H1 (cell line): ENCODE results near the gene SPATA25. TPM values are rescaled to one million over a fixed set of nuclear protein-coding genes. Genes with fewer than 3 reads are reported as not detected.

Source experiments
- CTCF ChIA-PET: fragments of 300-600 bp; sonication (Branson Sonifier 250); formaldehyde crosslinking; loops from one replicate; lab custom pipeline; 2021; ENCODE audit not compliant: partially characterized antibody; lab: Charles Lee
- POLR2A ChIA-PET: fragments of 300-600 bp; sonication (Branson Sonifier 250); formaldehyde crosslinking; loops from one replicate; lab custom pipeline; 2021; ENCODE audit warnings: inconsistent platforms; ENCODE audit not compliant: partially characterized antibody; lab: Charles Lee
- DNase-seq, 2 experiments: peaks; one replicate each; pipeline versions ENCODE4 v3.0.0 to v3.0.0-alpha.2; 2010 to 2022; ENCODE audit warnings: low spot score in 2 of 2, low read depth in 1 of 2, mixed read lengths in 1 of 2
- FAIRE-seq: peaks from 2 replicates; lab custom pipeline; 2011; peaks lifted over from hg19 to GRCh38; lab: Jason Lieb, UNC
- H2AFZ ChIP-seq: 2 replicates; pipeline ENCODE4 v1.8.1; 2012; ENCODE audit warnings: low read length, inconsistent platforms
- H2AK5ac ChIP-seq: 2 replicates; pipeline ENCODE4 v1.6.1; 2013; ENCODE audit warnings: low read depth, low read length
- H2BK120ac ChIP-seq: replicated peaks from 2 replicates; pipeline ENCODE3; 2013; ENCODE audit warnings: low read depth, low read length, inconsistent platforms
- H2BK12ac ChIP-seq: 2 replicates; pipeline ENCODE4 v1.6.1; 2013; ENCODE audit warnings: low read depth, low read length
- H2BK15ac ChIP-seq: 2 replicates; pipeline ENCODE4 v1.6.1; 2013; ENCODE audit warnings: low read length
- H2BK20ac ChIP-seq: 2 replicates; pipeline ENCODE4 v1.6.1; 2013; ENCODE audit warnings: low read length
- H2BK5ac ChIP-seq: 2 replicates; pipeline ENCODE4 v1.6.1; 2013; ENCODE audit warnings: low read depth, low read length
- H3K14ac ChIP-seq: 2 replicates; pipeline ENCODE4 v1.6.1; 2013; ENCODE audit warnings: inconsistent platforms; ENCODE audit not compliant: insufficient read length
- H3K18ac ChIP-seq: 2 replicates; pipeline ENCODE4 v1.6.1; 2013; ENCODE audit warnings: low read length; ENCODE audit errors: extremely low read depth
- H3K23ac ChIP-seq: 2 replicates; pipeline ENCODE4 v1.6.1; 2013; ENCODE audit warnings: inconsistent platforms; ENCODE audit not compliant: insufficient read length
- H3K23me2 ChIP-seq: 2 replicates; pipeline ENCODE4 v1.6.1; 2013; ENCODE audit warnings: low read depth, low read length
- H3K27ac ChIP-seq: 2 replicates; pipeline ENCODE4 v1.6.1; 2011; ENCODE audit warnings: low read depth, low read length, inconsistent platforms
- H3K27me3 ChIP-seq, 4 experiments: replicated peaks in 1 of 4; 1 replicate in 1 of 4; 2 replicates in 3 of 4; pipeline versions ENCODE4 v1.6.1 to v1.8.1; 2011 to 2013; ENCODE audit warnings: low read length in 3 of 4, mild to moderate bottlenecking in 3 of 4, inconsistent platforms in 2 of 4, mixed read lengths in 2 of 4, moderate library complexity in 1 of 4; ENCODE audit not compliant: control insufficient read depth in 3 of 4, insufficient read depth in 3 of 4; ENCODE audit errors: extremely low read depth in 1 of 4
- H3K36me3 ChIP-seq, 4 experiments: 2 replicates each; pipeline versions ENCODE4 v1.6.1 to v1.8.1; 2011 to 2013; ENCODE audit warnings: mild to moderate bottlenecking in 4 of 4, low read length in 3 of 4, moderate library complexity in 2 of 4, control low read depth in 1 of 4, inconsistent platforms in 1 of 4; ENCODE audit not compliant: insufficient read depth in 4 of 4, control insufficient read depth in 2 of 4
- H3K4ac ChIP-seq: replicated peaks from 2 replicates; pipeline ENCODE3; 2013; ENCODE audit warnings: low read length, low read depth, mixed read lengths, inconsistent platforms; ENCODE audit not compliant: insufficient read length
- H3K4me1 ChIP-seq, 4 experiments: replicated peaks in 1 of 4; 1 replicate in 1 of 4; 2 replicates in 3 of 4; pipeline versions ENCODE4 v1.6.1 to v1.8.1; 2011 to 2013; ENCODE audit warnings: low read length in 3 of 4, inconsistent platforms in 2 of 4, mixed read lengths in 1 of 4; ENCODE audit not compliant: insufficient read depth in 4 of 4, control insufficient read depth in 3 of 4
- H3K4me2 ChIP-seq, 2 experiments: 2 replicates each; pipeline versions ENCODE4 v1.6.1 to v1.8.1; 2011 to 2013; ENCODE audit warnings: low read depth in 2 of 2, low read length in 2 of 2, control low read depth in 1 of 2, inconsistent platforms in 1 of 2, mild to moderate bottlenecking in 1 of 2; ENCODE audit not compliant: insufficient read depth in 1 of 2
- H3K4me3 ChIP-seq, 4 experiments: fragments of 200-600, 300-600 bp in 1 of 4; sonication (generic), shearing (Covaris generic), sonication (Bioruptor Twin) in 1 of 4; 2 replicates each; pipeline versions ENCODE4 v1.5.1 to v1.8.1; 2011 to 2016; ENCODE audit warnings: low read length in 4 of 4, low read depth in 3 of 4, control low read depth in 2 of 4, inconsistent platforms in 2 of 4, mild to moderate bottlenecking in 2 of 4, mixed read lengths in 1 of 4, moderate library complexity in 1 of 4; ENCODE audit not compliant: insufficient read depth in 2 of 4; ENCODE audit errors: extremely low read depth in 1 of 4
- H3K56ac ChIP-seq: replicated peaks from 2 replicates; pipeline ENCODE3; 2013; ENCODE audit warnings: low read depth, mild to moderate bottlenecking, mixed read lengths, low read length, inconsistent platforms; ENCODE audit not compliant: insufficient read length
- H3K79me1 ChIP-seq: 2 replicates; pipeline ENCODE4 v1.6.1; 2013; ENCODE audit warnings: low read depth, low read length, control low read depth
- H3K79me2 ChIP-seq, 2 experiments: 2 replicates each; pipeline versions ENCODE4 v1.6.1 to v1.8.1; 2012 to 2013; ENCODE audit warnings: low read length in 2 of 2, mild to moderate bottlenecking in 2 of 2, inconsistent platforms in 1 of 2; ENCODE audit not compliant: insufficient read depth in 2 of 2, control insufficient read depth in 1 of 2
- H3K9ac ChIP-seq, 4 experiments: replicated peaks in 1 of 4; 1 replicate in 1 of 4; 2 replicates in 3 of 4; pipeline versions ENCODE4 v1.6.1 to v1.8.1; 2011 to 2013; ENCODE audit warnings: low read depth in 3 of 4, low read length in 3 of 4, control low read depth in 2 of 4, mild to moderate bottlenecking in 2 of 4, moderate library complexity in 2 of 4, inconsistent platforms in 1 of 4; ENCODE audit errors: extremely low read depth in 1 of 4
- H3K9me3 ChIP-seq, 2 experiments: 2 replicates each; pipeline versions ENCODE4 v1.6.1 to v1.8.1; 2012 to 2013; ENCODE audit warnings: mild to moderate bottlenecking in 2 of 2, moderate library complexity in 2 of 2, control low read depth in 1 of 2, inconsistent platforms in 1 of 2, low read depth in 1 of 2, low read length in 1 of 2, mixed read lengths in 1 of 2; ENCODE audit not compliant: insufficient read depth in 2 of 2
- H4K20me1 ChIP-seq, 2 experiments: replicated peaks in 1 of 2; 2 replicates each; pipeline versions ENCODE3 to v1.8.1; 2011 to 2013; ENCODE audit warnings: inconsistent platforms in 2 of 2, low read length in 2 of 2, mild to moderate bottlenecking in 1 of 2; ENCODE audit not compliant: insufficient read depth in 2 of 2, control insufficient read depth in 1 of 2
- H4K5ac ChIP-seq: 2 replicates; pipeline ENCODE4 v1.6.1; 2013; ENCODE audit warnings: low read length, low read depth, mixed read lengths, inconsistent platforms; ENCODE audit not compliant: insufficient read length
- H4K8ac ChIP-seq: 2 replicates; pipeline ENCODE4 v1.8.0; 2013; ENCODE audit warnings: mild to moderate bottlenecking, moderate library complexity, low read length, inconsistent platforms; ENCODE audit not compliant: insufficient read depth; ENCODE audit errors: extremely low read depth
- H4K91ac ChIP-seq: replicated peaks from 2 replicates; pipeline ENCODE3; 2013; ENCODE audit warnings: low read length, mixed read lengths, inconsistent platforms; ENCODE audit not compliant: insufficient read length
- CHD2 ChIP-seq: IDR thresholded peaks from 2 replicates; pipeline ENCODE4 v1.6.1; 2012; ENCODE audit warnings: low read length, improper control_type of control experiment
- CTBP2 ChIP-seq: IDR thresholded peaks from 2 replicates; pipeline ENCODE4 v1.7.0; 2011; ENCODE audit warnings: borderline replicate concordance, mild to moderate bottlenecking, moderate library complexity, mixed read lengths, low read length; ENCODE audit not compliant: insufficient read depth, insufficient read length
- EZH2 ChIP-seq: fragments of 200-600 bp; sonication (generic); IDR thresholded peaks from 2 replicates; pipeline ENCODE4 v1.7.1; 2012; ENCODE audit warnings: low read depth, mild to moderate bottlenecking, moderate library complexity, low read length, inconsistent platforms; ENCODE audit not compliant: severe bottlenecking
- GABPA ChIP-seq: IDR thresholded peaks from 2 replicates; pipeline ENCODE4 v1.6.1; 2011; ENCODE audit warnings: mild to moderate bottlenecking, low read length, moderate library complexity, borderline replicate concordance; ENCODE audit not compliant: insufficient read depth
- GTF2F1 ChIP-seq: IDR thresholded peaks from 2 replicates; pipeline ENCODE4 v1.6.1; 2012; ENCODE audit warnings: low read depth, low read length, improper control_type of control experiment, borderline replicate concordance
- MAFK ChIP-seq: IDR thresholded peaks from 2 replicates; pipeline ENCODE4 v1.6.1; 2012; ENCODE audit warnings: low read depth, mild to moderate bottlenecking, improper control_type of control experiment, low read length
- PHF8 ChIP-seq: fragments of 200-600 bp; sonication (generic); conservative IDR thresholded peaks from 2 replicates; pipeline ENCODE4 v1.7.1; 2012; ENCODE audit warnings: low read depth, mild to moderate bottlenecking, inconsistent platforms, low read length, moderate library complexity
- POLR2A ChIP-seq, 2 experiments: IDR thresholded peaks; 1 replicate in 1 of 2; 2 replicates in 1 of 2; pipeline ENCODE4 v1.6.1; 2011; ENCODE audit warnings: low read depth in 2 of 2, low read length in 2 of 2, mild to moderate bottlenecking in 2 of 2; ENCODE audit errors: control extremely low read depth in 1 of 2
- SP1 ChIP-seq: IDR thresholded peaks from 2 replicates; pipeline ENCODE4 v1.6.1; 2011; ENCODE audit warnings: low read depth, low read length
- SRF ChIP-seq: IDR thresholded peaks from 2 replicates; pipeline ENCODE4 v1.6.1; 2011; ENCODE audit warnings: mild to moderate bottlenecking, low read depth, low read length, moderate library complexity
- WGBS, 2 experiments: shearing (Covaris generic) in 1 of 2; methylation state at CpG; one replicate each; pipeline versions ENCODE4 v1.1.6 to v1.1.7; 2013 to 2015; ENCODE audit warnings: low lambda C conversion rate in 2 of 2, mixed read lengths in 2 of 2, inconsistent platforms in 1 of 2, low coverage in 1 of 2, missing lambda C conversion rate in 1 of 2; ENCODE audit not compliant: insufficient replicate concordance in 2 of 2, insufficient coverage in 1 of 2, insufficient read length in 1 of 2; ENCODE audit errors: extremely low coverage in 1 of 2, missing lambda C conversion rate in 1 of 2; 5-methylcytosine and 5-hydroxymethylcytosine counted together
- polyA plus RNA-seq, 7 experiments: library from polyadenylated mRNA; depleted of rRNA in 3 of 7; stranded (reverse) in 5 of 7; unstranded in 2 of 7; fragments of >200 nt in 5 of 7; fragments of 200-250 nt in 2 of 7; gene quantifications; 1 replicate in 5 of 7; 2 replicates in 1 of 7; 4 replicates in 1 of 7; pipeline versions ENCODE4 v1.2.1 to v1.2.3, GENCODE V29; 2011 to 2013; ENCODE audit warnings: missing spikeins in 2 of 7, mixed read lengths in 2 of 7
- total RNA-seq: library from RNA; stranded (reverse); fragmentation: NEBNext Ultra II Directional; extraction: Animal tissue kit (Norgen Biotek cat#: 25700); gene quantifications from 2 replicates; pipeline ENCODE4 v1.2.1, GENCODE V29; 2021
- TF ChIP-seq, protein P1 (sequence below): IDR thresholded peaks from 2 replicates; pipeline ENCODE4 v1.6.1; 2012; ENCODE audit warnings: inconsistent platforms
- TF ChIP-seq, protein P2 (sequence below): IDR thresholded peaks from 2 replicates; pipeline ENCODE4 v1.6.1; 2012; ENCODE audit warnings: inconsistent platforms

Gene SPATA25
- total and polyA plus RNA-seq, 2 of the 8 experiments (the other 6 are each of a cell fraction or from before 2014, with no cell fraction given), result 2.0 to 3.0 TPM

DNA sequence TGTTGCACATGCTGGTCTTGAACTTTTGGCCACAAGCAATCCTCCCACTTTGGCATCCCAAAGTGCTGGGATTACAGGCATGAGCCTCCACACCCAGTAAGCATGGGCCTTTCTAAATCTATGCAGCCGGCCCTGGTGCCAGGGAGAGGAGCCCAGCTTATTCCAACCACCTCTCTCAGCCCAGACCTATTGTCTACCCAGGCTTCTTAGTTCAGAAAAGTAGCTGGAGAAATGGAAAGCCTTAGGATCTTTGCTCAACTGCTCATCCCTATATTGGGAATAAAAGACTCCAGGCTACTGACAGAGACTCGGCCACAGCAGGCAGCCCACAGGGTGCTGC is 39.3 kb upstream of the SPATA25 start:
- H3K79me1 ChIP-seq, result no peaks in the 10 kb centered on the region
- CTCF ChIA-PET, result interaction anchor here (0.7 to 2.4 kb wide), 3 partner anchors 10 to 60 kb away, joined by 3 to 10 read pairs (median 4); no protein-coding TSS in a partner anchor

More for the DNA sequence above, 39.3 kb upstream of the SPATA25 start:
- Histone ChIP-seq H4K5ac (no peak overlapping the region), H2BK12ac (no peak overlapping the region), H2BK120ac (no peak overlapping the region), H3K9me3 (no peaks in the 10 kb centered on the region), H3K4ac (no peak overlapping the region), H4K91ac (no peak overlapping the region), H3K56ac (no peak overlapping the region), H3K18ac (no peak overlapping the region), H3K23ac (no peak overlapping the region), H3K9ac (no peak overlapping the region), H2BK15ac (no peak overlapping the region), H3K36me3 (no peaks in the 10 kb centered on the region), H2AFZ (no peak overlapping the region), H2BK5ac (no peak overlapping the region), H3K23me2 (no peaks in the 10 kb centered on the region), H4K20me1 (no peaks in the 10 kb centered on the region), H4K8ac (no peak overlapping the region), H3K27me3 (no peaks in the 10 kb centered on the region), H3K79me2 (no peaks in the 10 kb centered on the region), H2AK5ac (no peak overlapping the region), H3K4me2 (no peak overlapping the region), H2BK20ac (no peak overlapping the region), H3K4me1 (peaks cover 3 to 5% (median 4%) of the 10 kb centered on the region in 4 experiments; a peak in 4 of 7 replicates), H3K4me3 (no peak overlapping the region), H3K27ac (no peak overlapping the region), H3K14ac (no peak overlapping the region)
- 81% methylated on average over 2 of the region's 2 CpGs; no CpG with 5 or more reads in 1 of the 2 experiments for WGBS, 2 experiments
- TF ChIP-seq CTBP2 (no peak), GABPA (no peak), GTF2F1 (no peak), POLR2A (IDR thresholded peaks at IDR 0.05; ENCODE audit: control extremely low read depth in 1 of 2, low read depth in 2 of 2, low read length in 2 of 2) (no peak), PHF8 (no peak), SP1 (no peak), CHD2 (no peak), SRF (no peak), MAFK (no peak), EZH2 (no peak)
- TF ChIP-seq, protein P1, sequence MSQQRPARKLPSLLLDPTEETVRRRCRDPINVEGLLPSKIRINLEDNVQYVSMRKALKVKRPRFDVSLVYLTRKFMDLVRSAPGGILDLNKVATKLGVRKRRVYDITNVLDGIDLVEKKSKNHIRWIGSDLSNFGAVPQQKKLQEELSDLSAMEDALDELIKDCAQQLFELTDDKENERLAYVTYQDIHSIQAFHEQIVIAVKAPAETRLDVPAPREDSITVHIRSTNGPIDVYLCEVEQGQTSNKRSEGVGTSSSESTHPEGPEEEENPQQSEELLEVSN, result no peak
- TF ChIP-seq, protein P2, sequence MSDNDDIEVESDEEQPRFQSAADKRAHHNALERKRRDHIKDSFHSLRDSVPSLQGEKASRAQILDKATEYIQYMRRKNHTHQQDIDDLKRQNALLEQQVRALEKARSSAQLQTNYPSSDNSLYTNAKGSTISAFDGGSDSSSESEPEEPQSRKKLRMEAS, result no peak
- DNase-seq, result no peak
- POLR2A ChIA-PET, result interaction anchor here (0.9 to 18.4 kb wide), 8 partner anchors 6 to 36 kb away, joined by 3 to 283 read pairs (median 13); partner anchors contain the start of genes CTSA, NEURL2, PCIF1 and PLTP
- FAIRE-seq, result no peak
